ENCODE data around the gene PDE3B.
"Not testable (repeated sequence)": the region's sequence is repeated elsewhere in the genome, so short reads cannot be mapped to it uniquely, and the experiment has no call there.

PDE3B gene

DNA sequence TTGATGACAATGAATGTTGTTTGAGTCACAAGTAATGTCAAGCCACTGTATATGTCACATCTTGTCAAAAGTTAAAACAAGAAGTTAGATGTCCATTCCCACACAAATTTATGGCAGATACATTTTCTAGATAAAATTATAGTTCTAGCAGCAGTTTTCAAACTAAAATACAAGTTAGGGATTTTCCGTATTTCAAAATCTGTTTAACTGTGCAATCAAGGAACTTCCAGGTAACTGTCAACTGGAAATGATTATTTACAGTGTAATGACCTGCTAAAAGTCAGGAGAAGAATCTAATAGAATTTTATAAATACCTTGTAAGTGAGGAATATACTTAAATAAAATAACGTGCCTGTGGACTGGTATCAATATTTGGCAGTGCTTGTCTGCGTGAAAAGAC lies 111.5 kb downstream of the PDE3B start:
- Mint-ChIP-seq H3K4me1 (ENCODE audit: low read depth) (peaks cover 7% of the 10 kb centered on the region), H3K4me3 (no peak overlapping the region), H3K27me3 (no peaks in the 10 kb centered on the region), H3K27ac (no peak overlapping the region), H3K36me3 (ENCODE audit: low read depth) (no peaks in the 10 kb centered on the region), H3K9me3 (no peaks in the 10 kb centered on the region)
- intact Hi-C loops (cut with micrococcal nuclease) = no loop called here

DNA sequence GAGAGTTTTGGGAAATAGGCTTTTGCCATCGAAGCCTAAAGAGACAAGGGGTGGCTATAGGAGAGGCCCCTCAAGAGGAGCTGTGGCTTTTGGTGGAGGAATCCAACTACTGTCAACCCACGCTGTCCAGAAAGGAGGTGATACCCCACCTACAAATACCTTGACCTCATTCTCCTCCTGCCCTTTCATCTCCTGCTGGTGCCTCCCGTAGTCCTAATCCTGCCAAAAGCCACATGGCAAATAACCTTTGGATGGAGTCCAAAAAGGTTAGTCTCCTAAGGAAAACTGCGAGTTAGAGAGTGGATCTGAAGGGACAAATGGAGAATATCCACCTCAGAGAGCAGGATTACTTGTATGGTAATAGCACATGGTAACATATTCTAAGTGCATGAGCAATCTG lies 112.7 kb downstream of the PDE3B start:
- Mint-ChIP-seq H3K4me1 (ENCODE audit: low read depth) (peaks cover 5% of the 10 kb centered on the region), H3K27ac (no peak overlapping the region), H3K36me3 (ENCODE audit: low read depth) (no peaks in the 10 kb centered on the region), H3K27me3 (no peaks in the 10 kb centered on the region), H3K4me3 (no peak overlapping the region), H3K9me3 (no peaks in the 10 kb centered on the region)
- intact Hi-C loops (cut with micrococcal nuclease) = no loop called here

DNA sequence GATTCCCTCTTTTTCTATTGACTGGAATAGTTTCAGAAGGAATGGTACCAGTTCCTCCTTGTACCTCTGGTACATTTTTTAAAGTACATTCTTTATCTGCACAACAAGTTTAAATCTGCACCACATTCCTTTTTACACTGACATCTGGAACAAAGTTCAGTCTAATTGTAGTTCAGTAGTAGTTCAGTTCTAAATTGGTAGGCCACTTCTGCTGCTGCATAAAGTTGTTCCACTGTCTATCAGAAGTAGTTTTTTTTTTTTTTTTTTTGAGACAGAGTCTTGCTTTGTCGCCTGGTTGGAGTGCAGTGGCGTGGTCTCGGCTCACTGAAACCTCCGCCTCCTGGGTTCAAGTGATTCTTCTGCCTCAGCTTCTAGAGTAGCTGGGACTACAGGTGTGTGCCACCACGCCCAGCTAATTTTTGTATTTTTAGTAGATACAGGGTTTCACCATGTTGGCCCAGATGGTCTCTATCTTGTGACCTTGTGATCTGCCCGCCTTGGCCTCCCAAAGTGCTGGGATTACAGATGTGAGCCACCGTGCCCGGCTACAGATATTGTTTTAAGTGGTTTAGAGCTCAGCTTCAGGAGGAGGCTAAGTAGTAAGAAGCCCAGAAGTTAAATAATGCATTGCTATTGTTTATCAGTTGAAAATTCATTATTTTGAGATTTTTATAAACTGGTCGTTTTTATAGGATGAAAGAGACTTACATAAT lies 115.9 kb downstream of the PDE3B start:
- H3K9me3 Mint-ChIP-seq; H3K27me3 Mint-ChIP-seq; H3K4me1 Mint-ChIP-seq (ENCODE audit: low read depth); H3K4me3 Mint-ChIP-seq; H3K27ac Mint-ChIP-seq; H3K36me3 Mint-ChIP-seq (ENCODE audit: low read depth); intact Hi-C loops (cut with micrococcal nuclease): not testable (repeated sequence)

DNA sequence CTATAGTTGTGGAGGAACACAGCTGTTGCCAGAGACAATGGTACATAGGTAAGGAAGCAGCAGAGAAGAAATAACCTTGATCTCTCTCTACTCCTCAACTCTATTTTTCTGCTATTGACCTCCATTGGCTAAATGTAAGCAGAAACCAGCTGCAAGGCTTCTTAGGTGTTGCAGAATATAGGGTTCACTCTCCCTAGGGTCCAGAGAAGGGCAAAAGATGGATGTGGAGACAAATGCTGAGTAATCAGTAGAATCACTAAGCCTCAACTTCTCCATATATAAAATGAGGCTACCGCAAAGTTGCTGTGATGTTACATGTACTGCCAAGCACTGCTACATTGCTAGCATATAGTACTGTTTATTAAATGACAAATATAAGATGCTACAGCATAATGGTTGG lies 120.6 kb downstream of the PDE3B start:
- Mint-ChIP-seq H3K27ac (no peak overlapping the region), H3K4me3 (no peak overlapping the region), H3K9me3 (no peaks in the 10 kb centered on the region), H3K36me3 (ENCODE audit: low read depth) (no peaks in the 10 kb centered on the region), H3K4me1 (ENCODE audit: low read depth) (no peaks in the 10 kb centered on the region), H3K27me3 (no peaks in the 10 kb centered on the region)
- intact Hi-C loops (cut with micrococcal nuclease) = no loop called here

DNA sequence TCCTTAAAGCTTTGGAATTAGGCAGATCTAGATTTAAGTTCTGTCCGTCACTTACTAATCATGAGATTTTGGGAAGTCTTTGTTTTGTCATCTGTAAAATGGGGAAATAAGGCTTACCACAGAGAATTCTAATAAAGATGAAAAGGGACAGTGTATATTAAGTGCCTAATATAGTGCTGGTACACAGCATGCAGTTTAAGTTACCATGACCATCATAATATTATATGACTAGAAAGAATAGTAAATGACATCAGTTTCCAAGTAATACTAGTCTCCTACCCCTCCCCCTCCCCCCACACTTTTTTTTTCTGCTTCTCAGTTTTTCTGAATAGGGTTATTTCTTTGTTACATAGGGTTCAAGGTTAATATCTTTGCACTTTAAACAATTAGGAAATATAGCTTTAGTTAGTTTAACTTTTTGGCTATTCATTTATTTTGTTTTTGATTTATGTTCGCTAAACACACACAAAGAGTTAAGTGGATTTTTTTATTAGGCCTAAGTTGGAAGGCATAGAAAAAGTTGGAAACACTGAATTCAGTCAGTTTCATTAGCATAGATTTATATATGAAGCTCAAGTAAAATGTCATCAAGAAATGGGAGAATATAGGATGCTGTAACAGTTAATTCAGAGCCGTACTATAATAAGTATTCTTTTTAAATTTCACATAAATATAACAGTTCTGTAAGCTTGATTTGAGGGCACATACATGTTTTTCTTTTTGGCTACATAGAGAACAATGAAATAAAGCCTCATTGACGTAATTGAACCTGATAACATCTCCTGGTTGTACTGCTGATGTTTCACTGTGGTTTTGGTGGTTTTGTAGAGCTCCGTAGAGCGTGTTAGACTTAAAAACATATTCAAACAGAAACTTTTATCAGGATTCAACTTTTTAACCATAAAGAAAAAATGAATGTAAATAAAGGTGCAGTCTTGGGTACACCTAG lies 121.2 kb downstream of the PDE3B start:
- Mint-ChIP-seq H3K27me3 (no peaks in the 10 kb centered on the region), H3K9me3 (no peaks in the 10 kb centered on the region), H3K4me1 (ENCODE audit: low read depth) (no peaks in the 10 kb centered on the region), H3K27ac (no peak overlapping the region), H3K36me3 (ENCODE audit: low read depth) (no peaks in the 10 kb centered on the region), H3K4me3 (no peak overlapping the region)
- intact Hi-C loops (cut with micrococcal nuclease) = no loop called here

DNA sequence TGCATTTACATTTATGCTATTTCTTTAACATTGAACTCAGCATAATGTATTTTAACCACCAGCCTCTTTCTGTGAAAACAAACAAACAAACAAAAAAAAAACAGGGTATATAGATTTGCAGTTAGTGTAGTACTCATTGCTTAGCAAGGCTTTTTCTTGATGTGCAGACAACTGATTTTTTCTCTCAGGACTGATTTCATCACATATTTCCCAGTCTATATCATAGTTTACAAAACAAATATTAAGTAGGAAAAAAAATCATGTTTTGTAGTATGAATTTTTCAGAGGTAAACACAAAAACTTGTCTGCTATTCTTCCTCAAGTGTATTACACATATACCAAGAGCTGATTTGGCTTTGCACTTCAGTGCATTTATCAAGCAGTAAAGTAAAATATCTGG lies 123.0 kb downstream of the PDE3B start:
- Mint-ChIP-seq H3K4me3 (no peak overlapping the region), H3K4me1 (ENCODE audit: low read depth) (no peaks in the 10 kb centered on the region), H3K27me3 (no peaks in the 10 kb centered on the region), H3K9me3 (no peaks in the 10 kb centered on the region), H3K36me3 (ENCODE audit: low read depth) (no peaks in the 10 kb centered on the region), H3K27ac (no peak overlapping the region)
- intact Hi-C loops (cut with micrococcal nuclease) = no loop called here

DNA sequence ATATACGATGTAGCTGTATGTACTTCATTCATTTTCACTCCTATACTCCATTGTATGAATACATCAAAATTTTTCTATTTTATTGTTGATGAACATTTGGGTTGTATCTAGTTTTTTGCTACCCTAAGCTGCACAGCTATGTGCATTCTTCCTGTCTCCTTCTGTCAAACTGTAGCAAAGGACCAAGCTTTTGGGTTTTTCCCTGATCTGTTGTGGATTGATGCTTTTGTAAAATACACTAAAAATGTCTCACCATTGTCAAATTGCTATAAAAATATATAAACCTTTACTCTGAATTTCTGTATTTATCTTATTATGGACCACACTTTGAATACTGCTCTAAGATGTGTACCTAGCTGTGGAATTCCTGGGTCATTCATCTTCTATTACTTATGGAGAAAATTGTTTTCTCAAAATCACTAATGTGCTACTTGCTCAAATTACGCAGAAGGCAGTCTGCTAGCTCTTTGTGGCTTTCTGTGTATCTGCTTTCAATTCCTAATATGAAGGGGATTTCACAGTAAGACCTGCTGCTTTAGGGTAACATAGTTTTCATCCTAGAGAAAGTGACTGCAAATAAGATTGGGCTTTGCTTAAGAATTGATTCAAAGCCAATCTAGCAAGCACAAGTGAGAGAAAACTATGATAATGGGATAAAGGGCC lies 125.1 kb downstream of the PDE3B start:
- H3K27ac Mint-ChIP-seq = no peak overlapping the region
- intact Hi-C loops (cut with micrococcal nuclease) = no loop called here
- H3K27me3 Mint-ChIP-seq = no peaks in the 10 kb centered on the region
- H3K9me3 Mint-ChIP-seq = no peaks in the 10 kb centered on the region
- H3K36me3 Mint-ChIP-seq (ENCODE audit: low read depth) = no peaks in the 10 kb centered on the region
- no peaks in the 10 kb centered on the region for H3K4me1 Mint-ChIP-seq (ENCODE audit: low read depth)
- H3K4me3 Mint-ChIP-seq = no peak overlapping the region

DNA sequence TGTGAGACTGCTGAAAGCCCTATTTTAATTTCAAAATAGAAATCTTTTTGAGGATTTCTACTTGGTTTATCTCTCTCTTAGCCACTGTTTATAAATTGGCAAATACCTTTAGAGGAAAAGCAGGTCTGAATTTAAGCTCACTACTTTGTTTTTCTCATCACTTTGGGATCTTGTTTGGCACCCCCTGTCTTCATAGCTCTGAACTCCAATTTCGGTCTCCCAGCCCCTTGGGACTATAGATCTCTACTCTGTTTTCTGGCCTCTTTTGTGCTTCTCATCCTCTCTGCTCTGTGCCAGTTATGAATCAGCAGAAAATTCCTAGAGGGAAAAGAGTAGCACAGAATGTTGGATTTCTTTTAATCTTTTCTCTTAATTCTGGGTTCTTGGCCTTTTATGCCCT lies 130.2 kb downstream of the PDE3B start:
- no peaks in the 10 kb centered on the region for H3K36me3 Mint-ChIP-seq (ENCODE audit: low read depth)
- intact Hi-C loops (cut with micrococcal nuclease) = loop anchor here (10.0 kb wide), 1 partner anchor 239 kb away; no protein-coding TSS in a partner anchor
- H3K27ac Mint-ChIP-seq = no peak overlapping the region
- H3K4me1 Mint-ChIP-seq (ENCODE audit: low read depth) = no peaks in the 10 kb centered on the region
- H3K4me3 Mint-ChIP-seq = no peak overlapping the region
- no peaks in the 10 kb centered on the region for H3K9me3 Mint-ChIP-seq
- no peaks in the 10 kb centered on the region for H3K27me3 Mint-ChIP-seq

DNA sequence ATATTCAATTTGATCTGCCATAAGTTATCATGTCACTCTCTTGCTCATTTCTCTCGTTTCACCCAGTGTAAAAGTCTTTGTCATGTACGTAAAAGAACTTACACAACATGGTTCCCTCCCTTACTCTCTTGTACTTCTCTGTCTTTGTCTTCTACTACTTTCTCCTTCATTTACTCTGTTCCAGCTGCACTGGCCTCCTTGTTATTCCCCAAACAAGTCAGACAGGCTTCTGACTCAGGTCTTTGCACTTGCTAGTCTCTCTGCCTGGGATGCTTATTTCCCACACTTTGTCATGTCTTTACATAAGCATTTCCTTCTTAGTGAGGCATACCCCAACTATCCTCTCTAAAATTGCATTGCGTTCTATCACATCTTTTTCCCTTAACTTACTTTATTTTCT lies 131.1 kb downstream of the PDE3B start:
- Mint-ChIP-seq H3K4me3 (no peak overlapping the region), H3K9me3 (no peaks in the 10 kb centered on the region), H3K27me3 (no peaks in the 10 kb centered on the region), H3K27ac (no peak overlapping the region), H3K36me3 (ENCODE audit: low read depth) (no peaks in the 10 kb centered on the region), H3K4me1 (ENCODE audit: low read depth) (no peaks in the 10 kb centered on the region)
- intact Hi-C loops (cut with micrococcal nuclease) = loop anchor here (10.0 kb wide), 1 partner anchor 240 kb away; no protein-coding TSS in a partner anchor

DNA sequence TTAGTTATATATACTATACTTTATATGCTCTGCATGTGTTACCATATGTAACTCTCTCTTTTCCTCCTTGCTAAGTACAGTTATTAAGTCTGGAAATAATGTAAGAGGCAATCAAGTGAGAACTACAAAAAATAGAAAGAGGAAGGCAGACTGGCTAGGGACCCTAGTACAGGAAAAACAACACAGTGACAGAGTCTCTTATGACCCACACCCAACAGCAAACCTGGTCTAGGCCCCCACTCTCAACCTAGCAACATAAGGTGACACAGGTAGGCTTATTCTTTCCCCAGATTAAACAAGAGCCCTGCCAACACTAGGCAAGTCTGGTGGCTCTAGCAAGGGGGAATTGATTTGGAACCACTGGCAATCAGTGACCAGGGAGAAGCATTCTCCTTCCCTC lies 132.3 kb downstream of the PDE3B start:
- H3K27ac Mint-ChIP-seq = no peak overlapping the region
- no peaks in the 10 kb centered on the region for H3K4me1 Mint-ChIP-seq (ENCODE audit: low read depth)
- H3K36me3 Mint-ChIP-seq (ENCODE audit: low read depth) = no peaks in the 10 kb centered on the region
- H3K27me3 Mint-ChIP-seq = no peaks in the 10 kb centered on the region
- H3K4me3 Mint-ChIP-seq = no peak overlapping the region
- intact Hi-C loops (cut with micrococcal nuclease) = loop anchor here (10.0 kb wide), 1 partner anchor 241 kb away; no protein-coding TSS in a partner anchor
- no peaks in the 10 kb centered on the region for H3K9me3 Mint-ChIP-seq

DNA sequence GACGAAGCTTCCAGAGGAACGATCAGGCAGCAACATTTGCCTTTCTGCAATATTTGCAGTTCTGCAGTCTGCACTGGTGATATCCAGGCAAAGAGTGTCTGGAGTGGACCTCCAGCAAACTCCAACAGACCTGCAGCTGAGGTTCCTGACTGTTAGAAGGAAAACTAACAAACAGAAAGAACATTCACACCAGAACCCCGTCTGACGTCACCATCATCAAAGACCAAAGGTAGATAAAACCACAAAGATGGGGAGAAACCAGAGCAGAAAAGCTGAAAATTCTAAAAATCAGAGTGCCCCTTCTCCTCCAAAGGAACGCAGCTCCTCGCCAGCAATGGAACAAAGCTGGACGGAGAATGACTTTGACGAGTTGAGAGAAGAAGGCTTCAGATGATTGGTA lies 134.9 kb downstream of the PDE3B start:
- H3K9me3 Mint-ChIP-seq; H3K4me3 Mint-ChIP-seq; H3K4me1 Mint-ChIP-seq (ENCODE audit: low read depth); H3K27me3 Mint-ChIP-seq; H3K27ac Mint-ChIP-seq; H3K36me3 Mint-ChIP-seq (ENCODE audit: low read depth): not testable (repeated sequence)
- intact Hi-C loops (cut with micrococcal nuclease) = loop anchor here (10.0 kb wide), 1 partner anchor 244 kb away; no protein-coding TSS in a partner anchor

DNA sequence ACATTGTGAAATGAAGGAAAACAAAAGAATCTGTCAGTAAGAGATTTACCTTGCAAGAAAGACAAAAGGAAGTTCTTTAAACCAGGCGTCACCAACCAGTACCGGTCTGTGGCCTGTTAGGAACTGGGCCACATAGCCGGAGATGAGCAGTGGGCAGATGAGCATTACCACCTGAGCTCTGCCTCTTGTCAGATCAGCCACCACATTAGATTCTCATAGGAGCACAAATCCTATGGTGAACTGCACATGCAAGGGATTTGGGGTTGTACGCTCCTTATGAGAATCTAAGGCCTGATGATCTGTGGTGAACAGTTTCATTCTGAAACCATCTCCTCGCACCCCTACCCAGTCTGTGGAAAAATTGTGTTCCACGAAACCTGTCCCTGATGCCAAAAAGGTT lies 140.2 kb downstream of the PDE3B start:
- Mint-ChIP-seq H3K4me1 (ENCODE audit: low read depth) (peaks cover 5% of the 10 kb centered on the region), H3K4me3 (no peak overlapping the region)
- intact Hi-C loops (cut with micrococcal nuclease) = no loop called here

DNA sequence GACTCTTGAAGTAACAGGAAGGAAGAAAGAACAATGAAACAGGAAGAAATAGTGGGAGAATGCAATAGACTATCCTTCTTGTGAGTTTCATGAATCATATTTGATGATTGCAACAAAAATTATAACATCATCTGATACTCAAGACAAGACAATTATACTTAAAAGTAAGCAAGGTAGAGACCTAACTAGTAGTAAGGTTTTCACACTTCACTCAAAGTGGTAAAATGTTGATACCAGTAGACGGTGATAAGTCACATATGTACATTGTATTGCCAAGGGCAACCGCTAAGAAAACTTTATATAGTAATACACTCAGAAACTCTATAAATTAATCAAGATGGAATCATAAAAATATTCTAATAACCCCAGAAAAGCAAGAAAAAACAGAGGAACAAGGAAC lies 140.6 kb downstream of the PDE3B start:
- Mint-ChIP-seq H3K27ac (no peak overlapping the region), H3K36me3 (ENCODE audit: low read depth) (no peaks in the 10 kb centered on the region), H3K27me3 (no peaks in the 10 kb centered on the region), H3K9me3 (no peaks in the 10 kb centered on the region), H3K4me1 (ENCODE audit: low read depth) (peaks cover 5% of the 10 kb centered on the region), H3K4me3 (no peak overlapping the region)
- intact Hi-C loops (cut with micrococcal nuclease) = no loop called here

More for the DNA sequence above, 140.2 kb downstream of the PDE3B start:
- Mint-ChIP-seq H3K27me3 (no peaks in the 10 kb centered on the region), H3K27ac (no peak overlapping the region), H3K36me3 (ENCODE audit: low read depth) (no peaks in the 10 kb centered on the region), H3K9me3 (no peaks in the 10 kb centered on the region)

Measured in dendritic cell treated with granulocyte-macrophage colony-stimulating factor and Interleukin-4, amounts not matched to agents 40 ng/mL and 50 ng/mL, for 4 days (primary cell).